HuH-7.5 (cell line): Measurements from ENCODE around the gene CALR3.
A peak's percentile ranks its signal among the peaks of the same experiment; 100 is the strongest.
"Not testable (repeated sequence)": the region's sequence is repeated elsewhere in the genome, so short reads cannot be mapped to it uniquely, and the experiment has no call there.

Source experiments
- DNase-seq: peaks from one replicate; pipeline ENCODE4 v3.0.0; 2011; ENCODE audit warnings: low spot score

The CALR3 gene

DNA sequence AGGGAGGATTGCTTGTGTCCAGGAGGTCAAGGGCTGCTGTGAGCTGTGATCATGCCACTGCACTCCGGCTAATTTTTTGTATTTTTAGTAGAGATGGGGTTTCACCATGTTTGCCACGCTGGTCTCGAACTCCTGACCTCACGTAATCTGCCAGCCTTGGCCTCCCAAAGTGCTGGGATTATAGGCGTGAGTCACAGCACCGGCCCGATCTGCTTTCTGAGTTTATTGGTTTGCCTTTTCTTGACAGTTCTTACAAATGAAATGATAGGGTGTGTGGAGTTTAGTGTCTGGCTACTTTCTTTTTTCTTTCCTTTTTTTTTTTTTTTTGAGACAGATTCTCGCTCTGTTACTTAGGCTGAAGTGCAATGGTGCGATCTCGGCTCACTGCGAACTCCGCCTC is 1.1 kb upstream of the CALR3 start:
- no peak for DNase-seq

GRCh38 chr19:16496613-16496983 is 631 bp upstream of the CALR3 start:
- no peak for DNase-seq

- not testable (repeated sequence) for DNase-seq
Measured at GRCh38 chr19:16486476-16486875, 9.5 kb downstream of the CALR3 start.

- no peak for DNase-seq
Measured at GRCh38 chr19:16482745-16483144, 13.2 kb downstream of the CALR3 start.

DNA sequence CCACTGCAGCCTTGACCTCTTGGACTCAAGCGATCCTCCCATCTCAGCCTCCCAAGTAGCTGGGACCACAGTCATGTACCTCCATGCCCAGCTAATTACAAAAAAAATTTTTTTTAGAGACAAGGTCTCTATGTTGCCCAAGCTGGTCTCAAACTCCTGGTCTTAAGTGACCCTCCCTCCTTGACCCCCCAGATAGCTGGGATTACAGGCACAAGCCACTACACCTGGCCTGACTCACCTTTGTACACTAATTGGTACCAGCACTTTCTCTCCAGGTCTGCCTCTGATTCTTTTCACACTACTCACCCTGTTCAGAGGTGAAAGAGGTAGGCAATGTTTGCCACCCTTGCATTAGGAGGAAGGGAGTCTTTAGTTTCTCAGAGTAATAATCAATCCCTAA is 18.7 kb downstream of the CALR3 start:
- no peak for DNase-seq

DNA sequence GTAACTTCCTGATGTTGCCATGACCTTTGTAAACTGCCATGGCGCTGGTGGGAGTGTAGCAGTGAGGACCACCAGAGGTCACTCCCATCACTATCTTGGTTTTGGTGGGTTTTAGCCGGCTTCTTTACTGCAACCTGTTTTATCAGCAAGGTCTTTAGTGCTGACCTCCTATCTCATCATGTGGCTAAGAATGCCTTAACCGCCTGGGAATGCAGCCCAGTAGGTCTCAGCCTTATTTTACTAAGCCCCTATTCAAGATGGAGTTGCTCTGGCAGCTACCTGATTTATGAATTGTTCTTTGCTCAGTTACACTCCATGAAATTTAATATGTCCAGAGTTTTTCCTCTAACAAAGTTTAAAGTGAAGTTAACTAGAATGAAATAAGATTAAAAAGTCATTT is 19.6 kb downstream of the CALR3 start:
- no peak for DNase-seq

DNA sequence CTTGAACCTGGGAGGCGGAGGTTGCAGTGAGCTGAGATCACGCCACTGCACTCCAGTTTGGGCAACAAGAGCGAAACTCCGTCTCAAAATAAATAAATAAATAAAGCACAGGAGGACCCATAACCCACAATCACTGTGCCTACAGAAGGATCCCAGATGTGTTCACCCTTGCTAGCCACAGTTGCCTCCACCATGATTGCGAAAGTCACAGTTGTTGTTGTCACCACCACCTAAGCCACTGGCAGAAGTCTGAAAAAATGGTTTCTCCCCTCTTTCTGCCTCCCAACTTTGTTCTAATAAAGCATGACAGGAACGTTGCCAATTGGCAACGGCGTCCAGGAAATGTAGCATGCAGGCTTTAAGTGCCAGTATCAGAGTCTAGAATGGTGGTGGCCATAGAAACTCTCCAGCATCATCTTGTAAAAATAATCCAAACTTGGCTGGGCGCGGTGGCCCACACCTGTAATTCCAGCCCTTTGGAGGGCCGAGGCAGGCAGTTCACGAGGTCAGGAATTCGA is 22.0 kb downstream of the CALR3 start:
- no peak for DNase-seq

GRCh38 chr19:16472992-16473391 is 23.0 kb downstream of the CALR3 start:
- no peak for DNase-seq

DNA sequence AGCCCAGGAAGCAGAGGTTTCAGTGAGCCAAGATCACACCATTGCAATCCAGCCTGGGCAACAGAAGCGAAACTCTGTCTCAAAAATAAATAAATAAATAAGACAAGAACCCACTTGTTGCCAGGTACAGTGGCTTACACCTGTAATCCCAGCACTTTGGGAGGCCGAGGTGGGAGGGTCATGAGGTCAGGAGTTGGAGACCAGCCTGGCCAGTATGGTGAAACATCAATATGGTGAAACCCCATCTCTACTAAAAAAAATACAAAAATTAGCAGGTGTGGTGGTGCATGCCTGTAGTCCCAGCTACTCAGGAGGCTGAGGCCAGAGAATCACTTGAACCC is 23.4 kb downstream of the CALR3 start:
- DNase-seq: not testable (repeated sequence)

DNA sequence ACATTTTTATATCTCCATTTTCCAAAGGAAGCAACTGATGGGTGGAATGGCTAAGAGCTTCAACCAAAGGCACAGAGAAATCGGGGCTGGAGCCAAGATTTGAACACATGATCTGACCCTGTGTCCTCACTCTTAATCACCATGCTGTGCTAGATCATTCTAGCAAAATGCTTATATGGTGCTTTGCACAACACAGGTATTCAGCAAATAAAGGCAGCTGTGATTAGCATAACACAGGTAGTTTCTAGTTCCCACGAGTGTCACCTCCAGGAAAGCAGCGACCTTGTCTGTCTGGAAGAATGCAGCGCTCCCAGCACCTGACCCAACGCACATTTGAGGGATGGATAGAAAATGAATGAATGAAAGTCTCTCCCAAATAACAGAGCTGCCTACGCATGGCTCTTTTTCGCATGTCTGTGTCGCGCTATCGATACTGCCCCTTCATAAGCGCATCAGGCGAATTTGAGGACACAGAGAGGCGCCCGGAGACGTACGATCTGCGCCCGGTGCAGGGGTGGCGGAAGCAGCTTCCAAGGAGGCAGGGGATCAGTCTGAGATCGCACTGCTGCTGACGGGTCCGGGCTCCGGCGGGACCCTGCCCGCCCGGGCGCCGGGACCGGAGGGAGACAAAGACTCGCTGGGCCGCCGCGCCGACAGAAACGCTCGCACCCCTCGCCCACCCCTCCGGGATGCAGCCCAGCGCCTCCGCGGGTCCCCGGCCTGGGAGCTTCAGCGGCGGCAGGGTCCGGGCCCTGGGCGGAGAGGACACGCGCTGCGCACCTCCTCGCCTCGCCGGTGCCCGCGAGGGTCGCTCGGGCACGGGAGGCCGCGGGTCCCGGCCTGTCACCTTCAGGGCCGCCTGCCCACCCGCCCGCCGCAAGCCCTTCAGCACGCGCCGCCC is 24.8 kb downstream of the CALR3 start:
- DNase-seq: no peak

DNA sequence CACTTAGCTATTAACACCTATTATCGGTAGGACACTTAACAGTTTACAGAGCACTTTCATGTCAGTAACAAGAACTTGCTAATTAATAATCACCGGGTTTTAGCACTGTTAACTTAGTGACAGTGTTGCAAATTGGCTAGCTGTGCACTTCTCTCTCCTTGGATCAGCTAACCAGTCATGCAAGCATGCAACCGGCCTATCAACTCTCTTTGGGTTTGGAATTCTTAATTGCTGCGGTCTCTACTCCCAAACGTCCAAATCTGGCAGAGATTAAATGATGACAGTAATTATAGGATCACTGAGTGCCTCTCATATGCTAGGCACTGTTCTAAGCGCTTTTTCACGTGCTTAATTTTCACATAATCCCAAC is 25.4 kb downstream of the CALR3 start:
- DNase-seq: no peak

DNA sequence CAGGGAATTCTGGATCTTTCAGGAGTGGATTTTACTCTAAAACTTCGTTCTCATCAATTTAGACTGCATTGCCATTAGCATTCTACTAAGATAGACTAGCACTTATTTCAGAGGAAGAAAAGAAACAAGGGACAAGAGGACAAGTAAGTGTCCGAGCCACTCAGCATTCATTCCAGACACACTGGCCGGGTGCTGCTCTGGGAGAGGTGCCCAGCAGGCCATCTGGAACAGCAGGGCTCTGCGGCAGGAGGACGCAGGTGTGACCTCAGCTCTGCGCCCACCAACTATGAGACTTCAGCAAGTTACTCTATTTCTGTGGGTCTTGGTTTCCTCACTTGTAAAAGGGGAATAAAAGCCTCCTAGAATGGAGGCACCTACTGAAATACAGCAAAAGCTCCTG is 28.4 kb downstream of the CALR3 start:
- no peak for DNase-seq

GRCh38 chr19:16466802-16467427 is 29.1 kb downstream of the CALR3 start:
- not testable (repeated sequence) for DNase-seq

GRCh38 chr19:16465239-16465638 is 30.7 kb downstream of the CALR3 start:
- no peak for DNase-seq

GRCh38 chr19:16463991-16464575 is 31.9 kb downstream of the CALR3 start:
- peak; percentile 94 for DNase-seq

- no peak for DNase-seq
Measured at GRCh38 chr19:16463341-16463990, 32.5 kb downstream of the CALR3 start.

DNA sequence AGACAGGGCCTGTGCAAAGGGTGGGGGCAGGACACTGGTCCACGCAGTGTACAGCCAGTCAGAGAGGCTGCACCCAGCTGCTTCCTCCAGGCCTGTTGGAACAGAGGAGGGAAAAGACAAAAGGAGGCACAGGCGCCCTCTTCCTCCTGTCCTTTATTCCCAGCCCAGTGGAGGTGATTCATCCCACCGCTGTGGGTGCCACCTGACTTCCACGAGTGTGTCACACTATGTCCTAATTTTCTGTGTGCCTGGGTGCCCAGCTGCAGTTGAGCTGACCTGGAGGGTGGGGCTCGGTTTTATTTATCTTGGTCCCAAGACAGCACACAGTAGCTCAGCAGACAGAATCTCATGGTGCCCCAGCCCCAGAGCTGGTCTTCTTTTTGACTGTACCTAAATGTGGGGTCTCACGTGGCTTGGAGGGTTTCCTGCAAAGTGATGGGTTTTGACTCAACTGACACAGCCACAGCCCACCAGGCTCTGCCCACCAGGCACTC is 33.2 kb downstream of the CALR3 start:
- DNase-seq: no peak

- no peak for DNase-seq
Measured at GRCh38 chr19:16461630-16462051, 34.3 kb downstream of the CALR3 start.

- no peak for DNase-seq
Measured at GRCh38 chr19:16460454-16460853, 35.5 kb downstream of the CALR3 start.

DNA sequence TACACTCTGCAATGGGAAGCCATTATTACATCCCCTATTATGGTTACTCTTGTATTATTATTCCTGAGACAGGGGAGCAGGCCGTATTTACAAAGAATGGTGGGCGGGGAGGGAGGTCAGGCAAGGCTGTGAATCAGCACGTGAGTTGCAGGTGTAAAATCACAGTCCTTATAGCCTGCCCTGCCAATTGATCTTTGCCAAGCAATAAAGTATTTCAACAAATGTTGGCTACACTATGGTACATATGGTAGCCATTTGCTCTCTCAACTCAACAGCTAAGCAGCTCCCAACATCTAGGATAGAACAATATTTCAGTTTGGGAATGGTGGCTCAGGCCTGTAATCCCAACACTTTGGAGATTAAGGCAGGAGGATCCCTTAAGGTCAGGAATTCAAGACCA is 36.3 kb downstream of the CALR3 start:
- DNase-seq: no peak

DNA sequence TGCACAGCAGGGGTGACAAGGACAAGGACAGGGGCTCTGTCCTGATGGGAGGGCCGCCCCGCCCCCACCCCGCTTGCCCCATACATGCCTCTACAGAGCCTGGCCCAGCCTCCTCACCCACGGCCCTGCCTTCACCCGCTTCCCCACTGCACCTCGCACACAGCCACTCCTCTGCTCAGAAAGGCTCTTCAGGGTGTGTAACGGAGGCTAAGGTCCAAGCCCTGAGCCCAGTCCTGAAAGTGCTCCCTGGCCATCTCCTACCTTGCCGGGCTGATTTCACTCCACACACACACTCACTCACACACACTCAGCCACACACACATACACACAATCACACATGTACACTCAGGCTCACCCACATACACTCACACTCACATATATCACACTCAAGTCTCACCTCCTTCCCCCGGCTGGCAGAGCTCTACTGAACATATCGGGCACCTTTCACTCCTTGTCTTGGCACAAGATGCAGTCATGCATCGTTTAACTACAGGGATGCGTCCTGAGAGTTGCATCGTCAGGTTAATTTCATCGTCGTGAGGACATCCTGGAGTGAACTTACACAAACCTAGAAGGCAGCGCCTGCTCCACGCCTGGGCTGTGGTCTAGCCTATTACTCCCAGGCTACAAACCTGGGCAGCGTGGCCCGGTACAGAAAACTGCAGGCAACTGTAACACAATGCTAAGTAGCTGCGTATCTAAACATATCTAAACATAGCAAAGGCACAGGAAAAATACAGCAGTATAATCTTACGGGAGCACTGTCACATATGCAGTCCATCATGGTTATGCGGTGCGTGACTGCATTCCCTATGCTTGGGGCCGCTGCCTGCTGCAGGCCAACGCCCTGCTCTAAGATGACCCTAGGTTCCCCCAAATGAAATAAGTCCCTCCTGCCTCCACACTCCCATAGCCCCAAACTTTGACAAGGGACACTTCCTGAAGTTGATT is 37.3 kb downstream of the CALR3 start:
- no peak for DNase-seq
